Eye (tissue), 1 donor: ENCODE measurements around the gene ZNF160.
"Not testable (repeated sequence)": the region's sequence is repeated elsewhere in the genome, so short reads cannot be mapped to it uniquely, and the experiment has no call there.

Source experiments
- DNase-seq: peaks from one replicate; pipeline ENCODE4 v3.0.0-alpha.2; 2015

ZNF160 gene

GRCh38 chr19:53091413-53092254 lies 11.6 kb downstream of the ZNF160 start:
- DNase-seq = no peak

- no peak for DNase-seq
These were observed 15.1 kb downstream of the ZNF160 start for GRCh38 chr19:53088091-53088490.

- no peak for DNase-seq
These were observed 16.3 kb downstream of the ZNF160 start for GRCh38 chr19:53086949-53087348.

- DNase-seq = no peak
These were observed 17.7 kb downstream of the ZNF160 start for GRCh38 chr19:53085496-53085895.

- DNase-seq = no peak
These were observed 20.3 kb downstream of the ZNF160 start for GRCh38 chr19:53082929-53083328.

- no peak for DNase-seq
These were observed 23.8 kb downstream of the ZNF160 start for GRCh38 chr19:53079313-53079924.

GRCh38 chr19:53078668-53079067 lies 24.6 kb downstream of the ZNF160 start:
- DNase-seq = no peak

GRCh38 chr19:53076984-53077383 lies 26.2 kb downstream of the ZNF160 start:
- DNase-seq = peak; percentile 90

GRCh38 chr19:53068834-53069233 lies 34.4 kb downstream of the ZNF160 start:
- DNase-seq = no peak

- no peak for DNase-seq
These were observed 35.0 kb downstream of the ZNF160 start for GRCh38 chr19:53068199-53068598.

GRCh38 chr19:53057904-53058580 lies 45.2 kb downstream of the ZNF160 start:
- DNase-seq = peak; percentile 63

- no peak for DNase-seq
These were observed 48.1 kb downstream of the ZNF160 start for GRCh38 chr19:53055117-53055516.

GRCh38 chr19:53047379-53047778 lies 55.8 kb downstream of the ZNF160 start:
- DNase-seq = no peak

- DNase-seq = no peak
These were observed 57.7 kb downstream of the ZNF160 start for GRCh38 chr19:53045536-53045935.

- no peak for DNase-seq
These were observed 61.9 kb downstream of the ZNF160 start for GRCh38 chr19:53041366-53041765.

- DNase-seq = peak; percentile 76
These were observed 65.8 kb downstream of the ZNF160 start for GRCh38 chr19:53037101-53038097.

GRCh38 chr19:53034948-53035675 lies 68.1 kb downstream of the ZNF160 start:
- no peak for DNase-seq

GRCh38 chr19:53034054-53034453 lies 69.2 kb downstream of the ZNF160 start:
- DNase-seq = no peak

GRCh38 chr19:53028306-53028705 lies 74.9 kb downstream of the ZNF160 start:
- not testable (repeated sequence) for DNase-seq

- DNase-seq = no peak
These were observed 83.5 kb downstream of the ZNF160 start for GRCh38 chr19:53019684-53020083.
